ENCODE results near the gene PER3. TPM values are rescaled to one million over a fixed set of nuclear protein-coding genes. Genes with fewer than 3 reads are reported as not detected.
"Not testable (repeated sequence)": the region's sequence is repeated elsewhere in the genome, so short reads cannot be mapped to it uniquely, and the experiment has no call there.

The PER3 gene
- polyA plus RNA-seq, 2 of the 4 experiments (the other 2 are of a cell fraction), result 1.9 to 3.7 TPM

DNA sequence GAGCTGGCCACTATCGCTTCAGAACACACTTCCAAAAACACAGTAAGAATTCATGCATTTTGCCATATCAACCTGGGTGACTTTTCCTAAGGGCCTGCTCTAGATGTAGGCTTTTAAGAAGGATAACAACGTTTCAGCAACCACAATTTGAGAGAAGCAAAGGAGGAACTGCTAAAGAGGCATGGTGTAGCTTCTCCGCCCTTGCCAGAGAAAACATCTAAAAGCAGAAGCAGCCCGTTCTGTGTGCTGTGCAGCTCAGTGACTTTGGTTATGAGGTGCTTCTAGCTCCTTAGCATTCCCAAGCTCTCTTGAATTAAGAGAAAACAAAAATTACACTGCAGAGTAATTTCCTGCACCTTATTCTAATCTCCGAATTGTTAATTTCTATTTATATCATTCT lies 2.7 kb downstream of the PER3 start:
- no peak for FAIRE-seq
- ATAC-seq, result no peak
- WGBS (ENCODE audit: missing lambda C conversion rate), result 72% methylated on average over 5 of the region's 5 CpGs
- no peak overlapping the region for H3K4me2 ChIP-seq
- no peak for DNase-seq (ENCODE audit: low read depth in 1 of 2, low spot score in 1 of 2)
- ChIA-PET CTCF (interaction anchor here (0.9 to 1.7 kb wide), 3 partner anchors 15 to 118 kb away, joined by 3 to 4 read pairs (median 3); partner anchors contain the start of gene VAMP3), POLR2A (no interaction called here)
- TF ChIP-seq HOXA7 (CRISPR knock-in tag; IDR thresholded peaks at IDR 0.05), result no peak
- no peak for TF ChIP-seq SREBF2 (IDR thresholded peaks at IDR 0.05)
- no peak for TF ChIP-seq ESRRA (IDR thresholded peaks at IDR 0.05; ENCODE audit: borderline replicate concordance, low read length)
- no peak for TF ChIP-seq MAFK (IDR thresholded peaks at IDR 0.05; ENCODE audit: partially characterized antibody)
- no peak for TF ChIP-seq RFX5 (IDR thresholded peaks at IDR 0.05)
- TF ChIP-seq FOSL2 (IDR thresholded peaks at IDR 0.05), result no peak
- no peak for TF ChIP-seq FOSL2 (CRISPR knock-in tag; IDR thresholded peaks at IDR 0.05)
- TF ChIP-seq EHF (CRISPR knock-in tag; IDR thresholded peaks at IDR 0.05), result no peak
- no peak for TF ChIP-seq HOXB5 (CRISPR knock-in tag; IDR thresholded peaks at IDR 0.05)
- TF ChIP-seq TFCP2L1 (CRISPR knock-in tag; IDR thresholded peaks at IDR 0.05), result no peak
- no peak for TF ChIP-seq EHMT2 (IDR thresholded peaks at IDR 0.05; ENCODE audit: low read depth)
- TF ChIP-seq POLR2A (IDR thresholded peaks at IDR 0.05; ENCODE audit: low read length), result no peak
- no peak for TF ChIP-seq SMC3 (IDR thresholded peaks at IDR 0.05)
- TF ChIP-seq, protein P1, sequence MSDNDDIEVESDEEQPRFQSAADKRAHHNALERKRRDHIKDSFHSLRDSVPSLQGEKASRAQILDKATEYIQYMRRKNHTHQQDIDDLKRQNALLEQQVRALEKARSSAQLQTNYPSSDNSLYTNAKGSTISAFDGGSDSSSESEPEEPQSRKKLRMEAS (IDR thresholded peaks at IDR 0.05), result no peak
- no peak for TF ChIP-seq JUN (IDR thresholded peaks at IDR 0.05)
- no peak for TF ChIP-seq MYC (IDR thresholded peaks at IDR 0.05; ENCODE audit: borderline replicate concordance, low read length)
- no peak for TF ChIP-seq NPAS2 (CRISPR knock-in tag; IDR thresholded peaks at IDR 0.05; ENCODE audit: borderline replicate concordance)
- no peak for TF ChIP-seq RAD21 (conservative IDR thresholded peaks at IDR 0.05 in 1 of 2, IDR thresholded peaks at IDR 0.05 in 1 of 2)
- no peak for TF ChIP-seq ZC3H11A (IDR thresholded peaks at IDR 0.05)
- no peak for TF ChIP-seq NFE2L2 (conservative IDR thresholded peaks at IDR 0.05; ENCODE audit: low read length)
- no peak for TF ChIP-seq RARB (CRISPR knock-in tag; IDR thresholded peaks at IDR 0.05)
- H3K27ac ChIP-seq, result no peak overlapping the region
- H3K4me3 ChIP-seq, result no peak overlapping the region
- peaks cover 4% of the 10 kb centered on the region; the same call in 2 of the 3 replicates for H3K4me1 ChIP-seq
- H3K9me3 ChIP-seq, result peaks cover 9% of the 10 kb centered on the region; the same call in 2 of the 3 replicates

DNA sequence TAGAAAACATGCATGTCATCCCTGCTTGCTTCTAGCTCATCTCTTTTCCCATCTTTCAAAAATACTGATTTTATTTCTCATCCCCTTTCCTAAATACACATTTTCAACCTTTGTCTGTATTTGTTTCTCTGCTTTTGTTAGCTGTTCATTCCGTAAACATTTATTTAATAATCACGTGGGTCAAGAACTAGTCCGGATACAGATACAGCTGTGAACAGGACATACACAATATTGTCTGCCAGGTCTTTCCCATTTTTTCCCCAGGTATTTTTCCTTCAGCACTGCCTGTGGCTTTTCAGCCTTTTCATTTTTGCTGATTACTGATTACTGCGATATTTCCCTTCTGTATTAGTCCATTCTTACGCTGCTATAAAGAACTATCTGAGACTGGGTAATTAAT lies 5.7 kb downstream of the PER3 start:
- ChIA-PET CTCF (interaction anchor here (1.2 to 1.3 kb wide), 2 partner anchors 37 to 121 kb away, joined by 3 to 4 read pairs; no protein-coding TSS in a partner anchor), POLR2A (no interaction called here)
- Histone ChIP-seq H3K4me2 (no peak overlapping the region), H3K27ac (no peak overlapping the region), H3K4me1 (peaks cover 1% of the 10 kb centered on the region; the same call in 1 of the 3 replicates), H3K4me3 (no peak overlapping the region), H3K9me3 (peaks cover 9% of the 10 kb centered on the region; the same call in 2 of the 3 replicates)
- FAIRE-seq (no peak), ATAC-seq (no peak), DNase-seq (ENCODE audit: low read depth in 1 of 2, low spot score in 1 of 2) (no peak)
- WGBS (ENCODE audit: missing lambda C conversion rate), result 95% methylated on average over 5 of the region's 5 CpGs
- TF ChIP-seq EHMT2 (IDR thresholded peaks at IDR 0.05; ENCODE audit: low read depth) (no peak), RNF2 (IDR thresholded peaks at IDR 0.05; ENCODE audit: borderline replicate concordance, low read depth) (no peak), MAZ (IDR thresholded peaks at IDR 0.05; ENCODE audit: borderline replicate concordance, low read depth, low read length) (no peak), HOXB13 (CRISPR knock-in tag; IDR thresholded peaks at IDR 0.05; ENCODE audit: low read depth) (no peak), GATA3 (IDR thresholded peaks at IDR 0.05; ENCODE audit: borderline replicate concordance) (no peak), CHD4 (IDR thresholded peaks at IDR 0.05; ENCODE audit: borderline replicate concordance) (no peak)
- TF ChIP-seq, protein P2, sequence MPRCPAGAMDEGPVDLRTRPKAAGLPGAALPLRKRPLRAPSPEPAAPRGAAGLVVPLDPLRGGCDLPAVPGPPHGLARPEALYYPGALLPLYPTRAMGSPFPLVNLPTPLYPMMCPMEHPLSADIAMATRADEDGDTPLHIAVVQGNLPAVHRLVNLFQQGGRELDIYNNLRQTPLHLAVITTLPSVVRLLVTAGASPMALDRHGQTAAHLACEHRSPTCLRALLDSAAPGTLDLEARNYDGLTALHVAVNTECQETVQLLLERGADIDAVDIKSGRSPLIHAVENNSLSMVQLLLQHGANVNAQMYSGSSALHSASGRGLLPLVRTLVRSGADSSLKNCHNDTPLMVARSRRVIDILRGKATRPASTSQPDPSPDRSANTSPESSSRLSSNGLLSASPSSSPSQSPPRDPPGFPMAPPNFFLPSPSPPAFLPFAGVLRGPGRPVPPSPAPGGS (IDR thresholded peaks at IDR 0.05), result no peak
- TF ChIP-seq, protein P3, sequence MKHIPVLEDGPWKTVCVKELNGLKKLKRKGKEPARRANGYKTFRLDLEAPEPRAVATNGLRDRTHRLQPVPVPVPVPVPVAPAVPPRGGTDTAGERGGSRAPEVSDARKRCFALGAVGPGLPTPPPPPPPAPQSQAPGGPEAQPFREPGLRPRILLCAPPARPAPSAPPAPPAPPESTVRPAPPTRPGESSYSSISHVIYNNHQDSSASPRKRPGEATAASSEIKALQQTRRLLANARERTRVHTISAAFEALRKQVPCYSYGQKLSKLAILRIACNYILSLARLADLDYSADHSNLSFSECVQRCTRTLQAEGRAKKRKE (CRISPR knock-in tag; IDR thresholded peaks at IDR 0.05; ENCODE audit: low read depth), result no peak

DNA sequence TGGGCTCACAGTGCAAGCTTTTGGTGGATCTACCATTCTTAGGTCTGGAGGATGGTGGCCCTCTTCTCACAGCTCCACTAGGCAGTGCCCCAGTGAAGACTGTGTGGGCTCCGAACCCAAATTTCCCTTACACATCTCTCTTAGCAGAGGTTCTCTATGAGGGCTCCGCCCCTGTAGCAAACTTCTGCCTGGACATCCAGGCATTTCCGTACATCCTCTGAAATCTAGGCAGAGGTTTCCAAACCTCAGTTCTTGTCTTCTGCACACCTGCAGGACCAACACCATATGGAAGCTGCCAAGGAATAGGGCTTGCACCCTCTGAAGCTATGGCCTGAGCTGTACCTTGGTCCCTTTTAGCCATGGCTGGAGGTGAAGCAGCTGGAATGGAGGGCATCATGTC lies 6.9 kb downstream of the PER3 start:
- H3K4me2 ChIP-seq; POLR2A ChIA-PET; H3K4me1 ChIP-seq; FAIRE-seq; DNase-seq (ENCODE audit: low read depth in 1 of 2, low spot score in 1 of 2); H3K4me3 ChIP-seq; ATAC-seq; H3K9me3 ChIP-seq; H3K27ac ChIP-seq: not testable (repeated sequence)
- 89% methylated on average over 3 of the region's 3 CpGs for WGBS (ENCODE audit: missing lambda C conversion rate)
- CTCF ChIA-PET, result interaction anchor here (0.7 to 1.3 kb wide), 3 partner anchors 19 to 158 kb away, joined by 3 to 4 read pairs (median 3); no protein-coding TSS in a partner anchor
